Endothelial cell of umbilical vein (primary cell): ENCODE results near the gene PLD6.

Experiments
- CTCF ChIP-seq, 2 donors: IDR thresholded peaks; 1 replicate in 1 of 2; 2 replicates in 1 of 2; pipeline ENCODE4 v1.5.1; 2011; ENCODE audit warnings: low read length in 2 of 2, mild to moderate bottlenecking in 2 of 2, moderate library complexity in 2 of 2, control low read depth in 1 of 2, inconsistent platforms in 1 of 2, low read depth in 1 of 2; ENCODE audit not compliant: insufficient read depth in 1 of 2; ENCODE audit errors: extremely low read depth in 1 of 2
- EZH2 ChIP-seq: IDR thresholded peaks from 2 replicates; pipeline ENCODE4 v1.6.1; 2012; ENCODE audit warnings: borderline replicate concordance, low read depth, mild to moderate bottlenecking, moderate library complexity, low read length, inconsistent platforms; ENCODE audit not compliant: severe bottlenecking
- GATA2 ChIP-seq: IDR thresholded peaks from 2 replicates; pipeline ENCODE4 v1.7.0; 2011; ENCODE audit warnings: low read depth, mild to moderate bottlenecking, moderate library complexity, mixed read lengths, low read length; ENCODE audit not compliant: insufficient read length, insufficient read depth
- MYC ChIP-seq: IDR thresholded peaks from one replicate; pipeline ENCODE4 v1.6.1; 2011; ENCODE audit warnings: mild to moderate bottlenecking, low read depth, low read length
- POLR2A ChIP-seq: IDR thresholded peaks from 2 replicates; pipeline ENCODE4 v1.6.1; 2012; ENCODE audit warnings: low read depth, mild to moderate bottlenecking, control low read depth, low read length
- POLR2AphosphoS5 ChIP-seq: IDR thresholded peaks from 2 replicates; pipeline ENCODE4 v1.6.1; 2012; ENCODE audit warnings: low read depth, mild to moderate bottlenecking, control low read depth, low read length, moderate library complexity; ENCODE audit not compliant: insufficient read depth

- TF ChIP-seq CTCF (IDR thresholded peaks at IDR 0.05; ENCODE audit: extremely low read depth in 1 of 2, insufficient read depth in 1 of 2, low read depth in 1 of 2, low read length in 2 of 2): no peak
- no peak for TF ChIP-seq EZH2
- no peak for TF ChIP-seq POLR2A
- TF ChIP-seq POLR2AphosphoS5: no peak
- no peak for TF ChIP-seq GATA2
- TF ChIP-seq MYC: no peak
Observed at GRCh38 chr17:17177176-17177575, 29.0 kb downstream of the PLD6 start.
